Skeletal muscle cell (primary cell): Measurements from ENCODE around the gene LRRK1.

ENCODE experiments used
- DNase-seq: peaks from one replicate; pipeline ENCODE4 v3.0.0-alpha.2; 2010; ENCODE audit warnings: low read depth
- H3K4me3 ChIP-seq: 2 replicates; pipeline ENCODE4 v1.5.1; 2011; ENCODE audit warnings: low read depth, mild to moderate bottlenecking, control low read depth, low read length, moderate library complexity

LRRK1 gene

GRCh38 chr15:101059381-101060341 lies 140.5 kb downstream of the LRRK1 start:
- H3K4me3 ChIP-seq = no peak overlapping the region
- no peak for DNase-seq

- no peak for DNase-seq
- H3K4me3 ChIP-seq = no peak overlapping the region
Observed at GRCh38 chr15:101060576-101061551, 141.7 kb downstream of the LRRK1 start.

GRCh38 chr15:101062063-101062462 lies 142.9 kb downstream of the LRRK1 start:
- H3K4me3 ChIP-seq = no peak overlapping the region
- DNase-seq = no peak

- no peak overlapping the region for H3K4me3 ChIP-seq
- DNase-seq = no peak
Observed at GRCh38 chr15:101062471-101063171, 143.5 kb downstream of the LRRK1 start.

- no peak for DNase-seq
- H3K4me3 ChIP-seq = no peak overlapping the region
Observed at GRCh38 chr15:101063212-101063611, 144.1 kb downstream of the LRRK1 start.

- no peak for DNase-seq
- no peak overlapping the region for H3K4me3 ChIP-seq
Observed at GRCh38 chr15:101063891-101064794, 145.0 kb downstream of the LRRK1 start.

GRCh38 chr15:101064795-101065569 lies 145.8 kb downstream of the LRRK1 start:
- no peak for DNase-seq
- no peak overlapping the region for H3K4me3 ChIP-seq

GRCh38 chr15:101065570-101066221 lies 146.5 kb downstream of the LRRK1 start:
- no peak for DNase-seq
- no peak overlapping the region for H3K4me3 ChIP-seq

GRCh38 chr15:101066501-101067408 lies 147.6 kb downstream of the LRRK1 start:
- no peak for DNase-seq
- no peak overlapping the region for H3K4me3 ChIP-seq

GRCh38 chr15:101067660-101068522 lies 148.7 kb downstream of the LRRK1 start:
- no peak for DNase-seq
- H3K4me3 ChIP-seq = no peak overlapping the region

GRCh38 chr15:101068523-101068960 lies 149.4 kb downstream of the LRRK1 start:
- DNase-seq = no peak
- H3K4me3 ChIP-seq = no peak overlapping the region

GRCh38 chr15:101068961-101069653 lies 149.9 kb downstream of the LRRK1 start:
- H3K4me3 ChIP-seq = no peak overlapping the region
- DNase-seq = no peak

GRCh38 chr15:101069654-101069973 lies 150.5 kb downstream of the LRRK1 start:
- no peak for DNase-seq
- no peak overlapping the region for H3K4me3 ChIP-seq

GRCh38 chr15:101070024-101070423 lies 150.9 kb downstream of the LRRK1 start:
- no peak overlapping the region for H3K4me3 ChIP-seq
- no peak for DNase-seq
